GM23248 (cell line): ENCODE data around the gene SLC34A3.

Experiments used
- EZH2 ChIP-seq: fragments of 200-600 bp; sonication (generic); IDR thresholded peaks from 2 replicates; pipeline ENCODE4 v1.6.1; 2018; ENCODE audit warnings: antibody characterized with exemption, mild to moderate bottlenecking; ENCODE audit not compliant: insufficient read depth, poor library complexity, severe bottlenecking
- EZH2phosphoT487 ChIP-seq: fragments of 200-600 bp; sonication (generic); IDR thresholded peaks from 2 replicates; pipeline ENCODE4 v1.6.1; 2018; ENCODE audit warnings: antibody characterized with exemption, moderate library complexity, mild to moderate bottlenecking, low read depth; ENCODE audit not compliant: insufficient read depth

- TF ChIP-seq EZH2phosphoT487 (no peak), EZH2 (no peak)
These were observed 47.5 kb downstream of the SLC34A3 start for GRCh38 chr9:137278061-137278701.
